RWPE2 (cell line): ENCODE results near the gene MUC5B.

Source experiments
- ATAC-seq: fragments of 200-7000 bp; cut with Tn5 transposase; 3 replicates; pipeline ENCODE4 v1.9.1; 2021; ENCODE audit warnings: low read depth
- DNase-seq: peaks from one replicate; pipeline ENCODE4 v3.0.0-alpha.2; 2020; ENCODE audit warnings: low spot score
- H3K27ac ChIP-seq: fragments of 450-650 bp; 2 replicates; pipeline ENCODE4 v1.5.1; 2017; ENCODE audit warnings: mild to moderate bottlenecking; ENCODE audit not compliant: poor library complexity, severe bottlenecking
- H3K27me3 ChIP-seq: fragments of 250-450 bp; sonication (Bioruptor Pico); 2 replicates; pipeline ENCODE4 v1.5.1; 2021; ENCODE audit warnings: mild to moderate bottlenecking, moderate library complexity; ENCODE audit not compliant: insufficient read depth, poor library complexity, severe bottlenecking
- H3K36me3 ChIP-seq: fragments of 250-450 bp; sonication (Bioruptor Pico); 2 replicates; pipeline ENCODE4 v1.5.1; 2020; ENCODE audit warnings: low read depth, mild to moderate bottlenecking, moderate library complexity
- H3K4me1 ChIP-seq: fragments of 250-450 bp; sonication (Bioruptor Pico); 2 replicates; pipeline ENCODE4 v1.5.1; 2021; ENCODE audit warnings: mild to moderate bottlenecking, moderate library complexity; ENCODE audit not compliant: insufficient read depth, poor library complexity, severe bottlenecking
- H3K4me3 ChIP-seq: fragments of 250-450 bp; sonication (Bioruptor Pico); 2 replicates; pipeline ENCODE4 v1.5.1; 2021; ENCODE audit warnings: mild to moderate bottlenecking, moderate library complexity; ENCODE audit not compliant: severe bottlenecking
- H3K9me3 ChIP-seq: fragments of 250-450 bp; sonication (Bioruptor Pico); 2 replicates; pipeline ENCODE4 v1.5.1; 2021; ENCODE audit warnings: mild to moderate bottlenecking, moderate library complexity; ENCODE audit not compliant: severe bottlenecking
- CTCF ChIP-seq: fragments of 450-650 bp; IDR thresholded peaks from one replicate; pipeline ENCODE4 v1.5.1; 2017; ENCODE audit warnings: mild to moderate bottlenecking, moderate library complexity; ENCODE audit not compliant: poor library complexity, severe bottlenecking

The MUC5B gene

GRCh38 chr11:1196516-1197391 is 26.1 kb upstream of the MUC5B start:
- no peaks in the 10 kb centered on the region for H3K9me3 ChIP-seq
- no peak overlapping the region for H3K27ac ChIP-seq
- peak; percentile 54 for DNase-seq
- H3K27me3 ChIP-seq = peaks cover 34% of the 10 kb centered on the region
- ATAC-seq = no peak
- no peaks in the 10 kb centered on the region for H3K36me3 ChIP-seq
- no peak overlapping the region for H3K4me3 ChIP-seq
- no peak for TF ChIP-seq CTCF
- H3K4me1 ChIP-seq = no peaks in the 10 kb centered on the region

- Histone ChIP-seq H3K36me3 (no peaks in the 10 kb centered on the region), H3K4me1 (no peaks in the 10 kb centered on the region), H3K27ac (no peak overlapping the region), H3K4me3 (no peak overlapping the region), H3K9me3 (no peaks in the 10 kb centered on the region), H3K27me3 (peaks cover 34% of the 10 kb centered on the region)
- TF ChIP-seq CTCF = no peak
- DNase-seq = peak; percentile 47
- no peak for ATAC-seq
Measured at GRCh38 chr11:1197431-1197885, 25.4 kb upstream of the MUC5B start.

GRCh38 chr11:1197886-1198560 is 24.8 kb upstream of the MUC5B start:
- H3K4me1 ChIP-seq = no peaks in the 10 kb centered on the region
- H3K27ac ChIP-seq = no peak overlapping the region
- no peaks in the 10 kb centered on the region for H3K36me3 ChIP-seq
- H3K27me3 ChIP-seq = peaks cover 38% of the 10 kb centered on the region
- no peak overlapping the region for H3K4me3 ChIP-seq
- no peaks in the 10 kb centered on the region for H3K9me3 ChIP-seq
- no peak for TF ChIP-seq CTCF
- ATAC-seq = no peak
- peak; percentile 52 for DNase-seq

GRCh38 chr11:1198561-1199240 is 24.2 kb upstream of the MUC5B start:
- ATAC-seq (no peak), DNase-seq (no peak)
- H3K9me3 ChIP-seq = no peaks in the 10 kb centered on the region
- H3K4me3 ChIP-seq = no peak overlapping the region
- H3K27ac ChIP-seq = no peak overlapping the region
- H3K4me1 ChIP-seq = no peaks in the 10 kb centered on the region
- peaks cover 41% of the 10 kb centered on the region for H3K27me3 ChIP-seq
- H3K36me3 ChIP-seq = no peaks in the 10 kb centered on the region
- no peak for TF ChIP-seq CTCF
